Heart left ventricle (tissue), 16 donors: ENCODE results near the gene NUP62CL. TPM values are rescaled to one million over a fixed set of nuclear protein-coding genes. Genes with fewer than 3 reads are reported as not detected.
A peak's percentile ranks its signal among the peaks of the same experiment; 100 is the strongest.
"Not testable (repeated sequence)": the region's sequence is repeated elsewhere in the genome, so short reads cannot be mapped to it uniquely, and the experiment has no call there.

Experiments used
- ATAC-seq, 4 donors: fragments of 200-7000 bp; cut with Tn5 transposase; one replicate each; pipeline ENCODE4 v1.9.1; 2020 to 2022; ENCODE audit warnings: moderate library complexity in 4 of 4, mild to moderate bottlenecking in 3 of 4, moderate number of reproducible peaks in 1 of 4
- DNase-seq, 5 donors: peaks; one replicate each; pipeline ENCODE4 v3.0.0-alpha.2; 2020
- H3K27ac ChIP-seq, 12 donors: fragments of 200-600 bp; sonication (generic) in 4 of 12; one replicate each; pipeline versions ENCODE4 v1.5.0 to v1.8.0; 2016 to 2022; ENCODE audit warnings: mild to moderate bottlenecking in 2 of 12
- H3K27me3 ChIP-seq, 9 donors: fragments of 200-600 bp; sonication (generic) in 2 of 9; one replicate each; pipeline versions ENCODE4 v1.5.1 to v1.8.0; 2016 to 2022; ENCODE audit warnings: mild to moderate bottlenecking in 3 of 9
- H3K36me3 ChIP-seq, 9 donors: fragments of 200-600 bp; sonication (generic) in 2 of 9; one replicate each; pipeline versions ENCODE4 v1.5.0 to v1.8.0; 2018 to 2022; ENCODE audit warnings: mild to moderate bottlenecking in 2 of 9
- H3K4me1 ChIP-seq, 12 donors: fragments of 200-600 bp; sonication (generic) in 4 of 12; one replicate each; pipeline versions ENCODE4 v1.5.0 to v1.8.0; 2016 to 2022; ENCODE audit warnings: mild to moderate bottlenecking in 3 of 12
- H3K4me3 ChIP-seq, 12 donors: fragments of 200-600 bp; sonication (generic) in 4 of 12; one replicate each; pipeline versions ENCODE4 v1.5.0 to v1.8.0; 2017 to 2022; ENCODE audit warnings: mild to moderate bottlenecking in 9 of 12, moderate library complexity in 4 of 12
- H3K9me3 ChIP-seq, 12 donors: fragments of 200-600 bp; sonication (generic) in 4 of 12; one replicate each; pipeline versions ENCODE4 v1.5.0 to v1.8.0; 2016 to 2022; ENCODE audit warnings: mild to moderate bottlenecking in 1 of 12
- POLR2A ChIP-seq, 2 donors: fragments of 450-650 bp; IDR thresholded peaks; one replicate each; pipeline ENCODE4 v1.6.1; 2017; ENCODE audit warnings: antibody characterized with exemption in 2 of 2, mild to moderate bottlenecking in 2 of 2, moderate library complexity in 2 of 2
- WGBS, 4 donors: extraction: QIAGEN DNeasy Blood & Tissue Kit in 2 of 4; methylation state at CpG; one replicate each; pipeline versions ENCODE4 v1.1.5 to v1.1.7; 2013 to 2018; 5-methylcytosine and 5-hydroxymethylcytosine counted together
- intact Hi-C, 10 donors: fragments of 100-400 bp; cut with DNase I; formaldehyde crosslinking; loops; one replicate each; pipeline versions ENCODE4 v1.11.1 to v1.14.2; 2022
- polyA plus RNA-seq, 2 donors: library from polyadenylated mRNA; stranded (reverse); fragments of 200-250 nt; gene quantifications; one replicate each; pipeline ENCODE4 v1.2.3, GENCODE V29; 2013
- total RNA-seq, 9 donors: library from RNA; depleted of rRNA in 2 of 9; stranded (reverse); fragments of >200 nt in 2 of 9; fragmentation: NEBNext Ultra II Directional in 3 of 9; extraction: Animal tissue kit (Norgen Biotek cat#: 25700) in 3 of 9; gene quantifications; one replicate each; pipeline versions ENCODE4 v1.1.0 to v1.2.4, GENCODE V29; 2016 to 2023
- TF ChIP-seq, protein P1 (sequence below), 12 donors: fragments of 200-600 bp; sonication (generic) in 4 of 12; IDR thresholded peaks; one replicate each; pipeline versions ENCODE4 v1.5.0 to v1.8.0; 2018 to 2022; ENCODE audit warnings: antibody characterized with exemption in 12 of 12, mild to moderate bottlenecking in 5 of 12
- donor health status: ischemic (EF 13 %, LVEDD 7.1; RV severe dilation, severe dysfunction).
- donor health status: healthy with polysubstance abuse.
- donor health status: DM: no; HTN: yes; CAD: no.
- donor health status: DM: no; HTN: no; CAD: no.
- donor health status: ischemic (EF 25% LVEDD 6.9; RV normal size, moderate dysfunction).
- donor health status: ischemic (EF 25% LVEDD 5.7; RV mildly dilated, moderate dysfunction).
- donor health status: healthy.
- donor health status: DM: yes; HTN: yes; CAD: no.
- donor health status: ischemic (EF 35%, LVEDD 5.7; RV mildly dilated, moderate dysfunction).
- donor health status: nonischemic (EF 11% LVEDD 7.7; RV severe dilation, severe dysfunction).
- donor health status: DM: yes; HTN: yes; CAD: no.
- donor health status: PGD.
- donor health status: ischemic (EF 29% LVEDD 5.4; RV normal size, mild dysfunction).
- donor health status: nonischemic (EF 23%, LVEDD 6.1; RV moderate dilation, normal function).

Gene NUP62CL
- total and polyA plus RNA-seq, 11 donors = 0.16 to 2.9 (median 0.91) TPM

DNA sequence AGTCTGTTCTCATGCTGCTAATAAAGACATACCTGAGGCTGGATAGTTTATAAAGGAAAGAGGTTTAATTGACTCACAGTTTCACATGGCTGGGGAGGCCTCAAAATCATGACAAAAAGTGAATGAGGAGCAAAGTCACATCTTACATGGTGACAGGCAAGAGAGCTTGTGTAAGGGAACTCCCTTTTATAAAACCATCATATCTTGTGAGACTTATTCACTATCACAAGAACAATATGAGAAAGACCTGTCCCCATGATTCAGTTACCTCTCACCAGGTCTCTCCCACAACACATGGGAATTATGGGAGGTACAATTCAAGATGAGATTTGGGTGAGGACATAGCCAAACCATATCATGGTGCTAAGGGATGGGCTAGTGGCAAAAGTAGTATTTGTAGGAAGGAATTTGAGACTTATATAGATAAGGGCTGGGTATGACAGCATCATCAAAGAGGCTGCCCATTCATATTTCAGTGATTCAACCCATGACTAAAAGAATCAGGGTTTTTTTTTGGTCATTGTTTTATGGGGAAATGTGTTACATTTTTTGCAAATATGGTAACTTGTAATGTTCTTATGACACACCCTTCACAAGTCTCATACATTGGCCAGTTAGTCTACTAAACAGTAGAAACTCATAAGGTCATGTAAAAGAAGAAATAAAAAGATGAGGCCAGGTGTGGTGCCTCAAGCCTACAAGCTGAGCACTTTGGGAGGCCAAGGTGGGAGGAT lies 34.7 kb downstream of the NUP62CL start:
- Histone ChIP-seq H3K36me3 (no peaks in the 10 kb centered on the region), H3K27me3 (peaks cover 0 to 4% (median 0%) of the 10 kb centered on the region in 9 donors)

DNA sequence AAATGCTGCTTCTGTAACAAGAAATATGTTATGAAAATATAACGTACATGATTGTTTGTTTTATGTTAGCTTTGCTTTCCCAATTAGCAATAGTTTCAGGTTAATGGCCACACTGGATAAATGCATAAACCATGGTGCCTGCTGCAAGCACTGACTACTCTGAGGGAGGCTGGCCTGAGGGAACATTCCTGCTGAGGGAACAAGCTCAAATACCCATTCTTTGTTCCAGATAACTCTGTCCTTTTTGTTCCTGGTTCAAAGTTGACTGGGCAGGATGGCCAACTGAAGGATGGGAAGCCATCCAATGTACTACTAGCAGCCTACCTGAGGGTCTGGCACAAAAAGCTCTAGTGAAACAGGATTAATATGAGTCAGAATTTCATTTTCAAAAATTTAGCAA lies 37.5 kb downstream of the NUP62CL start:
- whole genome bisulfite sequencing, 4 donors = 73 to 88% (median 83%) methylated on average over 1 of the region's 1 CpG
- no peak for TF ChIP-seq POLR2A (IDR thresholded peaks at IDR 0.05)
- TF ChIP-seq, protein P1, sequence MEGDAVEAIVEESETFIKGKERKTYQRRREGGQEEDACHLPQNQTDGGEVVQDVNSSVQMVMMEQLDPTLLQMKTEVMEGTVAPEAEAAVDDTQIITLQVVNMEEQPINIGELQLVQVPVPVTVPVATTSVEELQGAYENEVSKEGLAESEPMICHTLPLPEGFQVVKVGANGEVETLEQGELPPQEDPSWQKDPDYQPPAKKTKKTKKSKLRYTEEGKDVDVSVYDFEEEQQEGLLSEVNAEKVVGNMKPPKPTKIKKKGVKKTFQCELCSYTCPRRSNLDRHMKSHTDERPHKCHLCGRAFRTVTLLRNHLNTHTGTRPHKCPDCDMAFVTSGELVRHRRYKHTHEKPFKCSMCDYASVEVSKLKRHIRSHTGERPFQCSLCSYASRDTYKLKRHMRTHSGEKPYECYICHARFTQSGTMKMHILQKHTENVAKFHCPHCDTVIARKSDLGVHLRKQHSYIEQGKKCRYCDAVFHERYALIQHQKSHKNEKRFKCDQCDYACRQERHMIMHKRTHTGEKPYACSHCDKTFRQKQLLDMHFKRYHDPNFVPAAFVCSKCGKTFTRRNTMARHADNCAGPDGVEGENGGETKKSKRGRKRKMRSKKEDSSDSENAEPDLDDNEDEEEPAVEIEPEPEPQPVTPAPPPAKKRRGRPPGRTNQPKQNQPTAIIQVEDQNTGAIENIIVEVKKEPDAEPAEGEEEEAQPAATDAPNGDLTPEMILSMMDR (IDR thresholded peaks at IDR 0.05) = no peak
- DNase-seq = no peak
- no peaks in the 10 kb centered on the region for H3K9me3 ChIP-seq
- peaks cover 0 to 4% (median 0%) of the 10 kb centered on the region in 9 donors for H3K27me3 ChIP-seq
- no peak overlapping the region for H3K4me3 ChIP-seq
- no peak for ATAC-seq
- H3K27ac ChIP-seq = no peak overlapping the region
- intact Hi-C loops = loop anchor here in 1 of 10 donors (2.0 kb wide), 1 partner anchor 62 kb away; no protein-coding TSS in a partner anchor
- no peaks in the 10 kb centered on the region for H3K4me1 ChIP-seq
- no peaks in the 10 kb centered on the region for H3K36me3 ChIP-seq

More for the DNA sequence above, 34.7 kb downstream of the NUP62CL start:
- Histone ChIP-seq H3K9me3 (no peaks in the 10 kb centered on the region), H3K4me3 (no peak overlapping the region), H3K4me1 (no peaks in the 10 kb centered on the region), H3K27ac (no peak overlapping the region)
- no peak for DNase-seq
- intact Hi-C loops = no loop called here
- ATAC-seq = no peak
- TF ChIP-seq, protein P1 (IDR thresholded peaks at IDR 0.05) = no peak
- TF ChIP-seq POLR2A (IDR thresholded peaks at IDR 0.05) = no peak

DNA sequence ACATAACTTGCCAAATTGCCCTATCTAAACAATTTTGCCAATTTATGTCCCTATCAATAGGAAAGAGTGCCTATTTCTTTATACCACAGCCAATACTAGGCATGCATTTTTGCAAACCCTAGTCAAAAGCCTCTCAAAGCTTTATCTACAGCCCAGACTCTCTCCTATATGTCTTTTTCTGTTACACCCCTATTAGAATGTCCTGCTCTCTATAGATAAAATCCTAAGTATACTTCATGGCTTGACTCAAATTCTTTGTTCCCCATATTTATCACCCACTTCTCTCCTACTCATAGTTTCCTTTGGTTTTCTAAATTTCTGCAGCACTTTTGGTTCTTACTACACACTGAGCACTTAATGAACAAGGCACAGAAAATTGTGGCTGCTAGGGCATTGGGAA lies 38.0 kb downstream of the NUP62CL start:
- H3K4me1 ChIP-seq = no peaks in the 10 kb centered on the region
- no peaks in the 10 kb centered on the region for H3K36me3 ChIP-seq
- no peak for TF ChIP-seq POLR2A (IDR thresholded peaks at IDR 0.05)
- TF ChIP-seq, protein P1 (IDR thresholded peaks at IDR 0.05) = no peak
- H3K27me3 ChIP-seq = peaks cover 0 to 4% (median 0%) of the 10 kb centered on the region in 9 donors
- H3K27ac ChIP-seq = no peak overlapping the region
- intact Hi-C loops = loop anchor here in 1 of 10 donors (2.0 kb wide), 1 partner anchor 63 kb away; no protein-coding TSS in a partner anchor
- H3K9me3 ChIP-seq = no peaks in the 10 kb centered on the region
- DNase-seq (no peak), ATAC-seq (no peak)
- no peak overlapping the region for H3K4me3 ChIP-seq

DNA sequence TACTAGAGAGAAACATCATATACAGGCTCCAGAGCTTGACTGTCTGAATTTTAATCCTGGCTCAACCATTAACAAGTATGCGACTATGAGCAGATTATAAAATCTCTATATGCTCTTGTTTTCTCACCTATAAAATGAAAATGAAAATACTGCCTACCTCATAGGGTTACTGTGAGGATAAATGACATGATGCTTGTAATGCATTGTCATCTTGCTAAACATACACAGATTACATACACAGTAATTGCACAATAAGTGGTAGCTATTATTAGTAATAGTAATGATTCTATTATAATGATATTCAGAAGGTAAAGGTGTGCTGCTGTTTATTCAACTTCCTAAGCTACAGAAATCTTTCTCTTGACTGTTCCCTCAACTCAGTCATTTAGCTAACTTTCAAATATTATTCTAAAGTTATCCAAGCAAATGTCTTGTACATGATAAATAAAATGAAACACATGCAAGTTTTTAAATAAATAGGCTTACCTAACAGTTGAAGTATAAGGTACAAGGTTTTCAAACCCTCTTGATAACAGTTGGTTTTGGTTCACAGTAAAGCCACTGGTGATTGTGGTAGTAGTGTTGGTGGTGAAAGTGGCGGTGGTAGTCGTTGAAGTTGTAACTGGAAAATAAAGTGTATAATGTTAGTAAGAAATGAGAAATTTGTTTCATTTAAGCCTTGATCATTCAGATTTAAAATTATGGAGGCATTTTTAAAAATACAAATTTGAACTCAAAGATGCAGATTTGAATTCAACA lies 38.9 kb downstream of the NUP62CL start:
- Histone ChIP-seq H3K4me1 (no peaks in the 10 kb centered on the region), H3K9me3 (no peaks in the 10 kb centered on the region), H3K36me3 (no peaks in the 10 kb centered on the region), H3K27me3 (peaks cover 0 to 10% (median 0%) of the 10 kb centered on the region in 9 donors), H3K27ac (no peak overlapping the region), H3K4me3 (no peak overlapping the region)
- intact Hi-C loops = no loop called here
- DNase-seq (no peak), ATAC-seq (no peak)
- 80 to 96% (median 88%) methylated on average over 3 of the region's 3 CpGs for WGBS, 4 donors
- no peak for TF ChIP-seq POLR2A (IDR thresholded peaks at IDR 0.05)

DNA sequence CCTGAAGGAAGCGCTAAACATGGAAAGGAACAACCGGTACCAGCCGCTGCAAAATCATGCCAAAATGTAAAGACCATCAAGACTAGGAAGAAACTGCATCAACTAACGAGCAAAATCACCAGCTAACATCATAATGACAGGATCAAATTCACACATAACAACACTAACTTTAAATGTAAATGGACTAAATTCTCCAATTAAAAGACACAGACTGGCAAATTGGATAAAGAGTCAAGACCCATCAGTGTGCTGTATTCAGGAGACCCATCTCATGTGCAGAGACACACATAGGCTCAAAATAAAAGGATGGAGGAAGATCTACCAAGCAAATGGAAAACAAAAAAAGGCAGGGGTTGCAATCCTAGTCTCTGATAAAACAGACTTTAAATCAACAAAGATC lies 48.6 kb downstream of the NUP62CL start:
- H3K9me3 ChIP-seq, H3K36me3 ChIP-seq, H3K27ac ChIP-seq, intact Hi-C loops, DNase-seq, H3K4me1 ChIP-seq, ATAC-seq, H3K4me3 ChIP-seq, H3K27me3 ChIP-seq: not testable (repeated sequence)
- WGBS, 4 donors = 76 to 100% (median 77%) methylated on average over 1 to 4 of the region's 4 CpGs

DNA sequence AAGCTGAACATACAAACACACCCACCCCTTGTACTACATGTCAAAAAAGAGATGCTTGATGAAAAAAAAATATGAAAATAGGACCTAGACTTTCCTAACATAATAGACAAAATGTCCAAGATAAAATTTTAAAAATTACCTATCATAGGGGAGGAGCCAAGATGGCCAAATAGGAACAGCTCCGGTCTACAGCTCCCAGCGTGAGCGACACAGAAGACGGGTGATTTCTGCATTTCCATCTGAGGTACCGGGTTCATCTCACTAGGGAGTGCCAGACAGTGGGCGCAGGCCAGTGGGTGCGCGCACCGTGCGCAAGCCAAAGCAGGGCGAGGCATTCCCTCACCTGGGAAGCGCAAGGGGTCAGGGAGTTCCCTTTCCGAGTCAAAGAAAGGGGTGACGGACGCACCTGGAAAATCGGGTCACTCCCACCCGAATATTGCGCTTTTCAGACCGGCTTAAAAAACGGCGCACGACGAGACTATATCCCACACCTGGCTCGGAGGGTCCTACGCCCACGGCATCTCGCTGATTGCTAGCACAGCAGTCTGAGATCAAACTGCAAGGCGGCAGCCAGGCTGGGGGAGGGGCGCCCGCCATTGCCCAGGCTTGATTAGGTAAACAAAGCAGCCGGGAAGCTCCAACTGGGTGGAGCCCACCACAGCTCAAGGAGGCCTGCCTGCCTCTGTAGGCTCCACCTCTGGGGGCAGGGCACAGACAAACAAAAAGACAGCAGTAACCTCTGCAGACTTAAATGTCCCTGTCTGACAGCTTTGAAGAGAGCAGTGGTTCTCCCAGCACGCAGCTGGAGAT lies 50.4 kb downstream of the NUP62CL start:
- intact Hi-C loops, H3K36me3 ChIP-seq, ATAC-seq, H3K27ac ChIP-seq, H3K9me3 ChIP-seq, H3K4me1 ChIP-seq, H3K27me3 ChIP-seq, DNase-seq: not testable (repeated sequence)
- WGBS, 4 donors = 33 to 43% (median 41%) methylated on average over 21 to 29 of the region's 32 CpGs
- peak overlapping the region in 8 of 12 donors; percentile 16 to 42 (median 32) for H3K4me3 ChIP-seq
